Osteocyte (in vitro differentiated cells): ENCODE measurements around the gene RPS28. TPM values are rescaled to one million over a fixed set of nuclear protein-coding genes. Genes with fewer than 3 reads are reported as not detected.

ENCODE experiments used
- DNase-seq: peaks from one replicate; pipeline ENCODE4 v3.0.0; 2021; ENCODE audit warnings: mixed read lengths; ENCODE audit not compliant: unreplicated experiment; ENCODE audit errors: extremely low spot score
- H3K27ac Mint-ChIP-seq: one replicate; pipeline ENCODE4 v1.8.0; 2021; ENCODE audit warnings: mild to moderate bottlenecking, mixed read lengths; ENCODE audit not compliant: unreplicated experiment
- H3K27me3 Mint-ChIP-seq: one replicate; pipeline ENCODE4 v1.8.0; 2021; ENCODE audit warnings: mixed read lengths; ENCODE audit not compliant: unreplicated experiment
- H3K36me3 Mint-ChIP-seq: one replicate; pipeline ENCODE4 v1.8.0; 2021; ENCODE audit warnings: mixed read lengths; ENCODE audit not compliant: unreplicated experiment
- H3K4me1 Mint-ChIP-seq: one replicate; pipeline ENCODE4 v1.8.0; 2021; ENCODE audit warnings: mixed read lengths; ENCODE audit not compliant: unreplicated experiment
- H3K4me3 Mint-ChIP-seq: one replicate; pipeline ENCODE4 v1.8.0; 2021; ENCODE audit warnings: mild to moderate bottlenecking, moderate library complexity, mixed read lengths; ENCODE audit not compliant: unreplicated experiment
- H3K9me3 Mint-ChIP-seq: one replicate; pipeline ENCODE4 v1.8.0; 2021; ENCODE audit warnings: mixed read lengths; ENCODE audit not compliant: unreplicated experiment
- total RNA-seq: library from RNA; stranded (reverse); gene quantifications from 2 replicates; pipeline ENCODE4 v1.2.1, GENCODE V29; 2021
- TF ChIP-seq, protein P1 (sequence below): fragments of 200-600 bp; sonication (generic); IDR thresholded peaks from 2 replicates; pipeline ENCODE4 v1.5.0; 2021; ENCODE audit warnings: antibody characterized with exemption, mild to moderate bottlenecking, moderate library complexity

RPS28 gene
- total RNA-seq, 1 donor from 2014 or later: 1,597 TPM

DNA sequence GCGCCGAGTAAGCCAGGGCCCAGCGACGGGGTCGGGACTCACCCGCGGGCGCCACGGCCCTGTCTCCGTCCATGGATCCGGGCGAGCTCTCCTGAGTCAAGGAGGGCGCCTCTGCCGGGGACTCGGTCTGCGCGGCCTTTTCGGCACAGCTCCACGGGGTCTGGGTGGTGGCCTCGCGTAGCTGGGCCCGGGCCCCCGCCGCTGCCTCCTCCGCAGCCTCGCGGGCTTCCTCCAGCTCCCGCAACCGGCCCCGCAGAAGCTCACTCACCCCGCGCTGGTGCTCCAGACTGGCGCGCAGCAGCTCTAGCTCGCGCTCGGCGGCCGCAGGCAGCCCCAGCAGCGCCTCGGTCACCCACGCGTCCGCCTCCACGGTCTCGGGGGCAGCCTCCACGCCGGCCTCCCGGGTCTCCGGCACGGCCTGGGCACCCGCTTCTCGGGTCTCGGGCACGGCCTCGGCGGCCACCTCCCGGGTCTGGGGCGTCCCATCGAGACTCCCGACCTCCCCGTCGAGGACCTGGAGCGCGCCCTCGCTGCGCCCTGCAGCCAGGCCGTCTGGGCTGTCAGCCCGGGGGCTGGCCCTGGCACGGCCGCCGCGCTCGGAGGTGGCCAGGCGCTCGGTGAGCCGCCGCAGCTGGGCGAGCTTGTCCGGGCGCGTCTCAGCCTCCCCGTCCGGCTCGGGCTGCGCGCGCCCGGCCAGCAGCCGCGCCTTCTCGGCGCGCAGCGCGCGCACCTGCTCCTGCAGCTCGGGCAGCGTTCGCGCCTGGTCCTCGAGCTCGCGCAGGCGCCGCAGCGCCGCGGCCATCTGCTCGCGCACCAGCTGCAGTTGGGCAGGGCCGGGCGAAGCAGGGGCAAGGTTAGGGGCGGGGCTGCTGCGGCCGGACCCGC, 13.4 kb downstream of the RPS28 start:
- TF ChIP-seq, protein P1, sequence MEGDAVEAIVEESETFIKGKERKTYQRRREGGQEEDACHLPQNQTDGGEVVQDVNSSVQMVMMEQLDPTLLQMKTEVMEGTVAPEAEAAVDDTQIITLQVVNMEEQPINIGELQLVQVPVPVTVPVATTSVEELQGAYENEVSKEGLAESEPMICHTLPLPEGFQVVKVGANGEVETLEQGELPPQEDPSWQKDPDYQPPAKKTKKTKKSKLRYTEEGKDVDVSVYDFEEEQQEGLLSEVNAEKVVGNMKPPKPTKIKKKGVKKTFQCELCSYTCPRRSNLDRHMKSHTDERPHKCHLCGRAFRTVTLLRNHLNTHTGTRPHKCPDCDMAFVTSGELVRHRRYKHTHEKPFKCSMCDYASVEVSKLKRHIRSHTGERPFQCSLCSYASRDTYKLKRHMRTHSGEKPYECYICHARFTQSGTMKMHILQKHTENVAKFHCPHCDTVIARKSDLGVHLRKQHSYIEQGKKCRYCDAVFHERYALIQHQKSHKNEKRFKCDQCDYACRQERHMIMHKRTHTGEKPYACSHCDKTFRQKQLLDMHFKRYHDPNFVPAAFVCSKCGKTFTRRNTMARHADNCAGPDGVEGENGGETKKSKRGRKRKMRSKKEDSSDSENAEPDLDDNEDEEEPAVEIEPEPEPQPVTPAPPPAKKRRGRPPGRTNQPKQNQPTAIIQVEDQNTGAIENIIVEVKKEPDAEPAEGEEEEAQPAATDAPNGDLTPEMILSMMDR: no peak
- Mint-ChIP-seq H3K27me3 (peaks cover 40% of the 10 kb centered on the region), H3K9me3 (no peaks in the 10 kb centered on the region), H3K4me1 (peaks cover 2% of the 10 kb centered on the region), H3K27ac (no peak overlapping the region), H3K4me3 (no peak overlapping the region), H3K36me3 (no peaks in the 10 kb centered on the region)
- no peak for DNase-seq

DNA sequence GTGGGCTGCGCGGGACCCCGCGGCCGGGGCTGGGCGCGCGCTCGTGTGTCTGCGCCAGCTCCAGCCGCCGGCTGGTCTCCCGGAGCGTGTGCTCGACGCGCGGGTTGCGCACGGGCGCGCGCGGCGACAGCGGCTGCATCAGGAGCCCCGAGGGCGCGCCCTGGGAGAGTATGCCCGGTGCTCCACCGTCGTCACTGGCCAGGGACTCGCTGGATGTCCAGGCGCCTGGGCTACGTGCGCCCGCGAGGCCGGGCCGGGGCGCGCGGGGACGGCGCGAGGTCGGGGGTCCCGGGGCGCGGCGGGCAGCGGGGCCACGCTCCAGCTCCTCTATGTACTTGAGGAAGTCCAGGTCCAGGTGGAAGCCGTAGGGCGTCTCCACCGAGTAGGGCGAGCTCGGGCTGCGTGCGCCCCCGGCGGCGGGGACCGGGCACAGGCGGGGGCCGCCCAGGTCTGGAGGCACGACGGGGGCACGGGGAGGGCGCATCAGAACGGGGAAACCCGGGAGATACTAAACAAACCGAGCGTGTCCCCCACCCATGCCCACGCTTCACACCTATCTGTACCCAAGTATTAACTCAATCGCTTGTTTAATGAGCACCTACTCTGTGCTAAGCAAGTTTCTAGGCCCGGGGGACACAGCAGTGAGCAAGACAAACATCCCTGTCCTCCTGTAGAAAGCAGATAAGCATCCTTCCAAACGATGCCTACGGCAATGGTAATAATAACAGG, 14.2 kb downstream of the RPS28 start:
- H3K36me3 Mint-ChIP-seq: no peaks in the 10 kb centered on the region
- no peaks in the 10 kb centered on the region for H3K9me3 Mint-ChIP-seq
- H3K4me3 Mint-ChIP-seq: peak overlapping the region; percentile 35
- TF ChIP-seq, protein P1: peak; percentile 26
- peaks cover 3% of the 10 kb centered on the region for H3K4me1 Mint-ChIP-seq
- H3K27me3 Mint-ChIP-seq: peaks cover 46% of the 10 kb centered on the region
- no peak overlapping the region for H3K27ac Mint-ChIP-seq
- no peak for DNase-seq

DNA sequence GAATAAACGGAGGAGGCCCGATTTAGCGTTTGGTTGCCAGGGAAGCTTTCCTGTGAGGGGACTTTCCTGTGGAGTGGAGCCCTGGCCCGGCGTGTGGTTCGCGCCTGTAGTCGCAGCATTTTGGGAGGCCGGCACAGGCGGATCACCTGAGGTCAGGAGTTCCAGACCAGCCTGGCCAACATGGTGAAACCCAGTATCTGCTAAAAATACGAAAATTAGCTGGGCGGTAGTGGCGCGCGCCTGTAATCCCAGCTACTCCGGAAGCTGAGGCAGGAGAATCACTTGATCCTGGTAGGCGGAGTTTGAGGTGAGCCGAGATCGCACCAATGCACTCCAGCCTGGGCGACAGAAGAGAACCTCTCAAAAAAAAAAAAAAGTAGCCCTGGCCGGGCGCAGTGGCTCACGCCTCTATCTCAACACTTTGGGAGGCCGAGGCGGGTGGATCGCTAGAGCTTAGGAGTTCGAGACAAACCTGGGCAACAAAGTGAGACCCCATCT, 14.8 kb downstream of the RPS28 start:
- H3K4me3 Mint-ChIP-seq: peak overlapping the region; percentile 35

DNA sequence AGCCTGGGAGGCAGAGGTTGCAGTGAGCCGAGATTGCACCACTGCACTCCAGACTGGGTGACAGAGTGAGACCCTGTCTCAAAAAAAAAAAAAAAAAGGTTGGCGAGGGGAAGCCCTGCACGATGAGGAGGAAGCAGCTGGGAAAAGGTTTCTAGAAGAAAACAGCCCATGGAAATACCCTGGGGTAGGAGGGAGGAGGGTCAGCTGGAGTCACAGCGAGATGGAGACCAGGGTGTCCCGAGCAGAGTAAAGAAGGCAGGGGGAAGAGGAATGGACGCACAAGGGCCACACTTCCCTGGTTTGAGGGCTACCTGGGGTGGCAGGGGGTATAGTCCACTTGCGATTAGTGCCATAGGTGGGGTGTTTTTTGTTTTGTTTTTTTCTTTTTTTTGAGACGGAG, 15.4 kb downstream of the RPS28 start:
- Mint-ChIP-seq H3K27ac (no peak overlapping the region), H3K4me3 (no peak overlapping the region), H3K36me3 (no peaks in the 10 kb centered on the region), H3K9me3 (no peaks in the 10 kb centered on the region), H3K27me3 (peaks cover 52% of the 10 kb centered on the region), H3K4me1 (peaks cover 7% of the 10 kb centered on the region)
- TF ChIP-seq, protein P1: no peak
- no peak for DNase-seq

More for the DNA sequence above, 14.8 kb downstream of the RPS28 start:
- Mint-ChIP-seq H3K4me1 (peaks cover 7% of the 10 kb centered on the region), H3K27me3 (peaks cover 50% of the 10 kb centered on the region), H3K9me3 (no peaks in the 10 kb centered on the region), H3K36me3 (no peaks in the 10 kb centered on the region), H3K27ac (no peak overlapping the region)
- no peak for DNase-seq
- TF ChIP-seq, protein P1: no peak

DNA sequence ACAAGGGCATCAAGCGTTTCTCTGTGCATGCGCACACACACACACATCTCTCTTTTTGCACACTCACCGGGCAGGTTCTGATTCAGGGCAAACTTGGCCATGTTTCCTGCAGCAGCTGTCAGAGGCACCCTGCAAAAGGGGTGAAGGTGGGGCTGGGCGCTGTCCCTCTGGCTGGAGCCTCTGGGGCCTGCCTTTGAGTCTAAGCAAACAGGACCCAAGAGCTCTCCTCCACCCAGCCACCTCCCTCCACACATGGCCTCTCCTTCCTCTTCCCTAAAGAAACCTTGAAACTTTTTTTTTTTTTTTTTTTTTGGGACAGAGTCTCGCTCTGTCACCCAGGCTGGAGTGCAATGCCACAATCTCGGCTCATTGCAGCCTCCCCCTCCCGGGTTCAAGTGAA, 16.4 kb downstream of the RPS28 start:
- Mint-ChIP-seq H3K27me3 (peaks cover 58% of the 10 kb centered on the region), H3K27ac (no peak overlapping the region), H3K36me3 (no peaks in the 10 kb centered on the region), H3K9me3 (no peaks in the 10 kb centered on the region), H3K4me1 (peaks cover 7% of the 10 kb centered on the region), H3K4me3 (no peak overlapping the region)
- DNase-seq: no peak
- TF ChIP-seq, protein P1: no peak
